ENCODE results near the gene JAKMIP2.
"Not testable (repeated sequence)": the region's sequence is repeated elsewhere in the genome, so short reads cannot be mapped to it uniquely, and the experiment has no call there.

JAKMIP2 gene

GRCh38 chr5:147554261-147554817 lies 228.2 kb downstream of the JAKMIP2 start:
- Histone ChIP-seq H3K27ac (ENCODE audit: low read depth, low read length) (no peak overlapping the region), H3K36me3 (ENCODE audit: insufficient read depth, low read length) (no peaks in the 10 kb centered on the region), H3K4me1 (ENCODE audit: insufficient read depth, low read length) (peaks cover 27% of the 10 kb centered on the region), H3K9me3 (ENCODE audit: insufficient read depth, low read depth, low read length) (no peaks in the 10 kb centered on the region), H3K9ac (ENCODE audit: low read depth, low read length) (no peak overlapping the region), H3K4me3 (ENCODE audit: low read length) (no peak overlapping the region), H3K27me3 (ENCODE audit: insufficient read depth, low read length) (no peaks in the 10 kb centered on the region)
- WGBS = 89% methylated on average over 7 of the region's 7 CpGs

- H3K36me3 ChIP-seq (ENCODE audit: insufficient read depth, low read length); H3K4me3 ChIP-seq (ENCODE audit: low read length); H3K27me3 ChIP-seq (ENCODE audit: insufficient read depth, low read length); H3K9ac ChIP-seq (ENCODE audit: low read depth, low read length); H3K9me3 ChIP-seq (ENCODE audit: insufficient read depth, low read depth, low read length); H3K27ac ChIP-seq (ENCODE audit: low read depth, low read length): not testable (repeated sequence)
- H3K4me1 ChIP-seq (ENCODE audit: insufficient read depth, low read length) = peaks cover 23% of the 10 kb centered on the region
- WGBS = 92% methylated on average over 5 of the region's 5 CpGs
These were observed 228.7 kb downstream of the JAKMIP2 start for GRCh38 chr5:147553817-147554216.

- Histone ChIP-seq H3K36me3 (ENCODE audit: insufficient read depth, low read length) (no peaks in the 10 kb centered on the region), H3K4me3 (ENCODE audit: low read length) (no peak overlapping the region), H3K4me1 (ENCODE audit: insufficient read depth, low read length) (peaks cover 13% of the 10 kb centered on the region), H3K9ac (ENCODE audit: low read depth, low read length) (no peak overlapping the region), H3K9me3 (ENCODE audit: insufficient read depth, low read depth, low read length) (no peaks in the 10 kb centered on the region), H3K27ac (ENCODE audit: low read depth, low read length) (no peak overlapping the region), H3K27me3 (ENCODE audit: insufficient read depth, low read length) (no peaks in the 10 kb centered on the region)
- 97% methylated on average over 4 of the region's 4 CpGs for WGBS
These were observed 229.6 kb downstream of the JAKMIP2 start for GRCh38 chr5:147552897-147553296.

GRCh38 chr5:147551677-147552076 lies 230.9 kb downstream of the JAKMIP2 start:
- H3K36me3 ChIP-seq (ENCODE audit: insufficient read depth, low read length) = no peaks in the 10 kb centered on the region
- H3K4me1 ChIP-seq (ENCODE audit: insufficient read depth, low read length) = peaks cover 7% of the 10 kb centered on the region
- H3K9ac ChIP-seq (ENCODE audit: low read depth, low read length) = no peak overlapping the region
- H3K27me3 ChIP-seq (ENCODE audit: insufficient read depth, low read length) = no peaks in the 10 kb centered on the region
- H3K9me3 ChIP-seq (ENCODE audit: insufficient read depth, low read depth, low read length) = no peaks in the 10 kb centered on the region
- no peak overlapping the region for H3K4me3 ChIP-seq (ENCODE audit: low read length)
- 100% methylated on average over 1 of the region's 1 CpG for WGBS
- H3K27ac ChIP-seq (ENCODE audit: low read depth, low read length) = no peak overlapping the region

GRCh38 chr5:147547730-147548129 lies 234.8 kb downstream of the JAKMIP2 start:
- Histone ChIP-seq H3K9me3 (ENCODE audit: insufficient read depth, low read depth, low read length) (no peaks in the 10 kb centered on the region), H3K27me3 (ENCODE audit: insufficient read depth, low read length) (no peaks in the 10 kb centered on the region), H3K4me1 (ENCODE audit: insufficient read depth, low read length) (no peaks in the 10 kb centered on the region), H3K9ac (ENCODE audit: low read depth, low read length) (no peak overlapping the region), H3K27ac (ENCODE audit: low read depth, low read length) (no peak overlapping the region), H3K36me3 (ENCODE audit: insufficient read depth, low read length) (no peaks in the 10 kb centered on the region), H3K4me3 (ENCODE audit: low read length) (no peak overlapping the region)
- 98% methylated on average over 3 of the region's 3 CpGs for WGBS

GRCh38 chr5:147544556-147544955 lies 238.0 kb downstream of the JAKMIP2 start:
- 92% methylated on average over 5 of the region's 5 CpGs for WGBS

GRCh38 chr5:147539053-147539452 lies 243.5 kb downstream of the JAKMIP2 start:
- Histone ChIP-seq H3K9me3 (ENCODE audit: insufficient read depth, low read depth, low read length) (no peaks in the 10 kb centered on the region), H3K4me3 (ENCODE audit: low read length) (no peak overlapping the region), H3K36me3 (ENCODE audit: insufficient read depth, low read length) (no peaks in the 10 kb centered on the region), H3K9ac (ENCODE audit: low read depth, low read length) (no peak overlapping the region), H3K27ac (ENCODE audit: low read depth, low read length) (no peak overlapping the region), H3K4me1 (ENCODE audit: insufficient read depth, low read length) (no peaks in the 10 kb centered on the region), H3K27me3 (ENCODE audit: insufficient read depth, low read length) (no peaks in the 10 kb centered on the region)
- WGBS = 78% methylated on average over 1 of the region's 1 CpG

More at GRCh38 chr5:147544556-147544955, 238.0 kb downstream of the JAKMIP2 start:
- H3K4me1 ChIP-seq (ENCODE audit: insufficient read depth, low read length) = no peaks in the 10 kb centered on the region
- no peaks in the 10 kb centered on the region for H3K36me3 ChIP-seq (ENCODE audit: insufficient read depth, low read length)
- H3K4me3 ChIP-seq (ENCODE audit: low read length) = no peak overlapping the region
- H3K27ac ChIP-seq (ENCODE audit: low read depth, low read length) = no peak overlapping the region
- H3K9ac ChIP-seq (ENCODE audit: low read depth, low read length) = no peak overlapping the region
- H3K27me3 ChIP-seq (ENCODE audit: insufficient read depth, low read length) = no peaks in the 10 kb centered on the region
- no peaks in the 10 kb centered on the region for H3K9me3 ChIP-seq (ENCODE audit: insufficient read depth, low read depth, low read length)

GRCh38 chr5:147538236-147538635 lies 244.3 kb downstream of the JAKMIP2 start:
- no peak overlapping the region for H3K4me3 ChIP-seq (ENCODE audit: low read length)
- 96% methylated on average over 1 of the region's 1 CpG for WGBS

More at GRCh38 chr5:147538236-147538635, 244.3 kb downstream of the JAKMIP2 start:
- H3K4me1 ChIP-seq (ENCODE audit: insufficient read depth, low read length) = no peaks in the 10 kb centered on the region
- no peak overlapping the region for H3K27ac ChIP-seq (ENCODE audit: low read depth, low read length)
- H3K27me3 ChIP-seq (ENCODE audit: insufficient read depth, low read length) = no peaks in the 10 kb centered on the region
- no peaks in the 10 kb centered on the region for H3K36me3 ChIP-seq (ENCODE audit: insufficient read depth, low read length)
- no peaks in the 10 kb centered on the region for H3K9me3 ChIP-seq (ENCODE audit: insufficient read depth, low read depth, low read length)
- no peak overlapping the region for H3K9ac ChIP-seq (ENCODE audit: low read depth, low read length)
